Measurements from ENCODE around the gene CHST11.

CHST11 gene

DNA sequence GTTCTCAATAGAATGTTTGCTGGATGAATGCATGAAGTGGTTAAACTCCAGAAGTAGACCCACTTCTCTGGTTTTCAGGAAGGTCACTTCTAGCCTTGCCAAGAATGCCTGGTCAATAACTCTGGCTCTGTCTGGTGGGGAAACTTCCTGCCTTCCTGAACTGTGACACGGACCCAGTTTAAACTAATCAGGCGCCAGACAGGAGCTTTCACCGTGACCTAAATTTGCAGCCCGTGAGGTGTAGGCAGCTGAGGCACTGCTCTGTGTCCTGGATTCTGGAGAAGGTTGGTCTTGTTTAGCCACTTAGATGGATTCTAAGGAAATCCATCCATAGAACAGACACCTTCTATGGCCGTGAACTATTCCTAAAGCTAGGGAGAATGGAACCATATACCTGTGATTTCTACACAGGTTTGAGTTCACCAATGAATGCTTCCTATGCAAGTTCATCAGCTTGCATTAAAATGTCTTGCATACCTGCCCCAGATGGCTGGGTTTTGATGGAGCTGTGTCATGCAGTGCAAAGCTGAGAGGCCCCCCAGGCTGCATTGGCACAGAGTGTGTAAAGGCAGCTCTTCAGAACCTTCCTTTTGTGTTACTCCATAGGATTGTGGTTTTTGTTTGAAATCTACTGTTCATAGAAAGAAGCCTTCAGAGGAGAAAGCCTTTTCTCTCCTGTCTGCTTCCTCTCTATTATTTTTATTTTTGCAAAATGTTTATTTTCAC is 4.4 kb downstream of the CHST11 start:
- no peak for DNase-seq

DNA sequence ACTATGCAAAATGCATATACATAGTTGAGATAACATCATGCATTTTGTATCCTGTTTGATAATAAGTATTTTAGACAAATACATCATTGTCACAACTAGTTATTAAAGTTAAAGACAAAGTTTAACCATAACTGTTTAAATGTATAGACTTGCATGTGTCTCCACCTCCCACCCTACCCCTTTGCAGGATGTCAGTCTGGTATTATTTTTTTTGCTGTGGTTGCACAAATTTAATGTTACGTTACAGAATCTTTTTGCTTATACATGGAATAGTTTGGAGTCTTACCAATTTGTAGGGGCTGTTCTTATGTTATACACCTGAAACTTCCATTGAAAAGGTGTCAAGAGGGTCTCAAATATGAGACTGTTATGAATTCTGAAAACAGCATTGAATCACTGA is 5.6 kb downstream of the CHST11 start:
- DNase-seq = no peak

DNA sequence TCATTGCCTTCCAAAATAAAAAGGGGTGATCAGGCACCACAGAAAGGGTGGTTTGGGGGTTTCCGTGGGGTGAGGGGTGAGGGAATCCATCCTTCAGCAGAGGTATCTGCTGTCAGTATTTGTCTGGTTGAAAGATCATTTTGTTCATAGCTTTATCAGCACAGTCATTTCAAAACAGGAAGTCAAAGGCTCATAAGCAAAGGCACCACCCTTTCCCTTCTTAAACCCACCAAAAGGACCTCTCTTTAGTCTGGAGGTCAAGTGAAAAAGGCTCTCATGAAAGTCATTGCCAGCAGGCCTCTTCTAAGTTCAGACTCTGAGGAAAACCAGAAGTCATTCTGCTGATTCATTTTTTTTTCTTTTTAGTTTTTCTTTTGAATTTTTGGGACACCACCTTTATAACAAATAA is 6.2 kb downstream of the CHST11 start:
- DNase-seq = no peak

DNA sequence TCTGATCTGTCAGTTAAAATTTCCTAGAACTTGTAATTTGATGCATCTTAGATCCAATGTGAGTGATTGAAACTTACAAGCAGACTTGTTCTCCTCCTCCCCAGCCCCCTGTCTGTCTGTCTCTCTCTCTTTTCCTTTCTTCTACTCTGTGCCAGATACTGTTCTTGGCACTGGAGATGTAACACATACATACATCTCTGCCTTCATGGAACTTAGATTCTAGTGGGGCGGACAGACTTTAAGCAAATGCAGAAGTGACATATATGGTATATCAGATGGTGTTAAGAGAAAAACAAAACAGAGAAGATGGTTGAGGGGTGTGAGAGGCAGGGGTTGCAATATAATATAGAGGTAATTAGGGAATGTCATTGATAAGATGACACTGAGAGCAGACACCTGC is 6.6 kb downstream of the CHST11 start:
- no peak for DNase-seq

DNA sequence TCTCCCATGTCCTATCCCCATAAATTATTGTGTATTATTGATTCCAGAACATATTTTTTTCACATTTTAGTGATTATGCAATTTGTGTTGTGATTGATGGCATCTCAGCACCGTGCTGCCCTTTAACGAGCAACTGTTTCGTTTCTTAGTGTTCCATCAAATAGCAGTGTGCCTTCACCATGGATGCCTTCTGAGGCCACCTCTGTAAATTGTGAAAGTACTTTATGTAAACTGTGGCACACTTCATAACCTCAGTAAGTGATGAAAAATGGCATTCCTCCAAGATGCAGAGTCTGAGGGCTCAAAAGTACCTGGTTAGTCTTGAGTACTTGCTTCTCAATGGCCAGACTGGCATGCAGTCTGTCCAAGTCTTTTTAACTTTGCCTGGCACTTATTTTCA is 8.2 kb downstream of the CHST11 start:
- no peak for DNase-seq

DNA sequence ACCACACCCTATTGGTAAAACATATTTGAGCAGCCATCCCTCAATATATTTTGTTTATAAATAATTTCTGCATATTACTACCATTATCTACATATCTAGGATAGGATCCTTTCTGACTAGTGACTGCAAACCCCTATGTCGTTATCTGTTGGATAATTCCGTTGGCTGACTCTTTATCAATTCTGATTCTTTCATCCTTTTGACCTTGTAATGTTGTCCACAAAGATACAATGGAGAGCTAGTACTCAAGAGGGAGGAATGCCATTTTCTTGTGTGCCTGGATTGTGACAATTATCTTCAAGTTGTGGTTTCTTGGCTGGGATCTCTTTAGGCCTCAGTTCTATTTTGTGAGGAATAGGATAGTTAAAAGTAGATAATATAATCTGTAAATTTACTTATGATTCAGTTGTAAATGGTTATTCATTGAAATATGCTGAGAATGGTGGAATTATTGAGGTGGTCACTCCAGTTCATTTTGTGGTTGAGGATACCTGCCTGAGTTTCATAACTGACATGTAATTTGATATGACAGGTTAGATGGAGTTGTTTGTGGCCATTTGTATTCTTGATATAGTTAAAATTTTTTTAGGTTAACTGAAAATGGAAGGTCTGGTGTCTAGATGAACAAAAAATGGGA is 10.1 kb downstream of the CHST11 start:
- no peak for DNase-seq

DNA sequence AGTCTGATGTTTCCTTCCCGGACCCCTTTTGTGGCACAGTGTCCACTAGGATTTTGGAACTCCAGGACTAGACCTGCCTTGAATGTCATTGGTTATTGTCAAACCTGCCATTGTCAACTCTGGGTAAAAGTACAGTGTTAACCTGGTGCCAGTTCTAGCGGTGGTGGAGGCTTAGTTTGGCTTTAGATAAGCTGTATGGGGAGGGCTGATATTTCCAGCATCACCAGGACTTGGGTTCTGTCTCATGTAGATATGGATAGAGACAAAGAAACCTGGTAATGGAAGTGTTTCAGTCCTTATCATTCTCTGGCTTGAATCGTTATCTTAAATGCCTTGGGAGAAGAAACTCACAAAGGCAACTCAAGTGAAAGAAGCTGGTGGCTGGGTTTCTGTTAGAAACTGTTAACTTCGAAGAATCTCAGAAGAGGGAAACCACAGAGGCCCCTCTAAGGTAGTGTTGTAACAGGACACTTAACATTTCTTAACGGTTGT is 10.6 kb downstream of the CHST11 start:
- no peak for DNase-seq

DNA sequence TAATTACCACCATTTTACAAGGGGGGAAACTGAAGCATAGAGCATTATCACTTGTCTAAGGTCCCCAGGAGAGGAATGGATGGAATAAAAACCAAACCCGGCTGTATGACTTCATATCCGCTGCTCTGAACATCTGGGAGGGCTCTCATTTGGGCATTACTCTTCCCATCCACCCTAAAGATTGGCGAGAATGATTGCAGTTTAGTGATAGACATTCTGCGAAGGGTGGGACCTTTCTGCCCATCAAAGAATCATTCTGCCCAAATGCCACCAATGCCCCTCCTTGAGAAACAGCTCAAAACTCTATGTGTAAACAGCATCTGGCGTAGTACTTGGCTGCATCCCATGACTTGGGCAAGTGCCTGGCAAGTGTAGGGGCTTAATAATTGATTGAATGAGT is 11.6 kb downstream of the CHST11 start:
- DNase-seq = no peak

DNA sequence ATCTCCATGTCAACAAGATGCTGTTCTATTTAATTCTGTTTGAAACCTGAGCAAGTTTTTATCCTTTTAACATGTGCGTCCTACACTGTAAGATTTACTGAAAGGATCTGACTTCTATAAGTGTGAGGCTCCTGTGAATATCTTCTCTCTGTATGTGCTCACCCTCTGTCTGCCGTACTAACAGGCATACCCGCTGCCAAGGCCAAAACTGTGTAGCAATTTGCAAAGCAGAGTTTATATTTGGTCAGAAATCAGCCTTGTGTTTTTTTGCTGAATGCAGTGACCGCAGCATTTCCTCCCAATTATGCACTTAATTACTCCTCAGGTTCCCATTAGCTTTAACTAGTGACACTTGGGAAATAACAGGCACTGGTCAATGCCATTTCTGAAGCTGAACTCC is 12.3 kb downstream of the CHST11 start:
- no peak for DNase-seq

DNA sequence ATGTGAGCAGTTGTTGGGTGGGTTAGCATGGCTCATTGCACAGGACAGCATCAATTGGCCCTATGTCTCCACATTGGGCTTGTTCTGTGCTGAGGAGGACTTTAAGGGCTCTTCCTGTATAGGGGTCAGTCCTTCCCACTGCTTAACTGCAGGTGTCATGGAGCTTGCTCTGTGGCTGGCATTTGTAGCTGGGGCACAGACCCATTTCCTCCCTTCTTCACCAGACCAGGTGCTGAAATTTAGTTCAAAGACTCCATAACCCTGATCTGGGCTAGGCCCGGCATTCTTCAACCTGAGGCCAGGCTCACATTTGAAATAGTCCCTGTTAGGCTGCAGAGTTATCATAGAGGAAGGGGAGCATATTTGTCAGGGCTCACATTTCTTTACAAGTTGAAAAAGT is 12.8 kb downstream of the CHST11 start:
- DNase-seq = no peak

DNA sequence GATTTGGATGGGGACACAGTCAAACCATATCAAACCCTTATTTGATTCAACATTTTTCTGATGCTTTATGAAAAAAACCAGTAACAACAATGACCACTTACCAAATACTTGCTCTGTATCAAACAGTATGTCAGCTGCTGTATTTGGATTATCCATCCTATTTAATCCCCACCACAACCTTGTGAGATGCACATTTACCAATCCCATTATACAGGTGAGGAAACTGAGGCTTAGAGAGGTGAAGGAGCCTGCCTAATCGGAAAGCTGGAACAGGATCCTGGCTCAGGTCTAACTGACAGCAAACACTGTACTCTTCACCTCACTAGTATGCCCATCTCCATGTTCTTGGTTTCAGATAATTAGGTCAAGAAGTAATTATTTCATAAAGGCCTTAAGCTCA is 13.8 kb downstream of the CHST11 start:
- DNase-seq = no peak

DNA sequence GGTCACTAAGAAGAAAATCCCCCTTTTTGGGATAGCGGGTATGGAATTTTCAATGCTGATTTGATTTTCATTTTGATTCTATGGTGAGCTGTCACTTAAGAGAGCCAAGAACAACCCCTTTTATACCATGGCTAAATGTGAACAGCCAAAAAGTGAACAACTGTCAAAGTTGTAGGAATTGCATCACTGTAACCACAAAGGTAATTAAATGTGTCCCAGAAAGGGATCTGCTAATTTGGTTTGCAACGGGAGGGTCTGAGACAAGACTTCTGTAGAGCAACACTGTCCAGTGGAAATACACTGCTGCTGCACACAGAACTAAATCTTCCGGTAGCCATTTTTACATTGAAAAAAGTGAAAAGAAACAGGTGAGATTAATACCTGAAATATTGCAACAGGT is 14.6 kb downstream of the CHST11 start:
- DNase-seq = no peak

DNA sequence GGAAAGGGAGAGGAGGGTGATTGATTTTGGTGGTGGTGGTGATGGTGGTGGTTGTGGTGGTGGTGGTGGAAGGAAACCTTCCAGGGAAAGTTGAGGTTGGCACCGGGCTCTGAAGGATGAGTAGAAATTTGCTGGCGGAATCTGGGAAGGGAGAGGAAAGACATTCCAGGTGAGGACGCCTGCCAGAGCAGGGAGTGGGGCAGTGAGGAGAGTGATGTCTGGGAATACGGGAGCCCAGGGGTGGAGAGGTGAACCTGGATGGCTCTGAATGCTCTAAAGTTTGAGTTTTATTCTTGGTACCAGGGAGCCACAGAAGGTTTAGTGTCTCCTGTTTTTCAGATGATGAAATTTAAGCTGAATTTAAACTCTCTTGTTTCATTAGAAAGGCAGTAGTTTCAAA is 16.0 kb downstream of the CHST11 start:
- no peak for DNase-seq

DNA sequence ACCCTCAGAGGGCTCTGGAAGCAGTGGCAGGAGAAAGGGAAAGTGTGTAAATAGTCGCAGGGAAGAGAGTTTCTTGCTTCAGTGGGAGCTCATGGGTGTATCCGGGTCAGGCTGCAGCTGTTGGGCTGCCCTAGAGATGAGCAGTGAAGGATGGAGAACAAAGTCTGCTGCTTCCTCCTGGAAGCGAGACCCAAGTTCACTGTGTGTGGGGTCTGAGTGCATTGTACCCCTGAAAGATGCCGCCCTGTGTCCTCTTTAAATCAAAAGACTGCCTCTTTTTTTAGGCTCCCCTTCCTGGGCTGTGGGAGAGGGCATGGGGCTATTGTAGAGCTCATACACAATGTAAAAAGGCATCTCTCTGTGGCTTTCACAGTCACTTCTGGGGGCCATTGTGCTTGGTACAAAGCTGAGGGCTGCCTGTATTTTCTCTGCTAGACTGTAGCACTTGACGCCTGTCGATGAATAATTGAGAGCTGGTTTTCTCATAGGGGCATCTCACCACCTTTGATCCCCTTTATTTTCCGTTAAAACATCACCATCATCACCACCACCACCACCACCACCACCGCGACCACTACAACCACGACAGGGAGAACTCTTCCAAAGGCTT is 16.7 kb downstream of the CHST11 start:
- no peak for DNase-seq

DNA sequence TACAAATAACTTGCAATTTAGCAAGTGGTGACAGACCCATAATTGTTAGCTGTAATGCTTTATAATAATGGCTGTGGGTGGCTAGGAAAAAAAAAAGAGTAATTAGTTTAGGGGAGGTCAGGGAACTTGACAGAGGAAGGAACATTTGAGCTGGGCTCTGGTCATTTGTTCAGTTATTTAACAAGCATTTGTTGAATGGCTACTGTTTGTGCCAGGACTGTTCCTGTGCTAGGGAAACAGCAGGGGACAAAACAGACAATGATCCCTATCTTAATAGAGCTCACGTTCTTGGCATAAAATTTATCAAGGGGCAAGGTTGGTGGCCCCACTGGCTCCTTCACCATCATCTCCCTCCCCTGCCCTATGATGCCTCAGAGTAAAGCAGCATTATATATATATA is 18.5 kb downstream of the CHST11 start:
- no peak for DNase-seq

DNA sequence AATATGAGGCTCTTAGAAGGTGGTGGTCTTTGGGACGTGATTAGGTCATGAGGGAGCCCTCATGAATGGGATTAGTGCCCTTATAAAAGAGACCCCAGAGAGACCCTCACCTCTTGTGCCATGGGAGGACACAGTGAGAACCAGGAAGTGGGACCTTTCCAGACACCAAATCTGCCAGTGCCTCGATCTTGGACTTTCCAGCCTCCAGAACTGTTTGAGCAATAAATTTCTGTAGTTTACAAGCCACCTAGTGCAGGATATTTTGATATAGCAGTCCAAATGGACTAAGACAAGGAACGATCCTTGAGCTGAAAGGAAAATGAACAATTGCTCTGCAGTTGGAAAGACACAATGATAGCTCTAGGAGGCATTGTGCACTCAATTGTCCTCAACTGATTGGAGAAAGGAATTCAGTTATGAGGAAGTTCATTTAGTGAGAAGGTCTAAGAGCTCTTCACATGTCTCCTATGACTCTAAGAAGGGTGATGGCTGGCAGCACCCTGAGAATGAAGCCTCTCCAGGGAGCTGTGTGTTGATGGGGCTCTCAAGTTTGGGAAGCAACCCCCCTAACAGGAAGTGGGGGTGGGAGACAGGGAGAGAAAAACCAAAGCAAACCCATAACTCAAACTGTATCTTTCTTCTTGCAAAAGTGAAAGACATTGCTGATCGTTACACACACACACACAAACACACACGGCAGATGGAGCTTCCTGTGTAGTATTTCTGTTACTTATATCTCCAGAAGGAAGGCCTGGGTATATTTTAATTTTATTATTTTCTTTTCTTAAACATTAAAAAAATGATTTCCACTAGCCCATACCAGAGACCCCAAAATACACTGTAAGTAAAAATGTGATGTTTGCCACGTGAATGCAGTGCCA is 21.0 kb downstream of the CHST11 start:
- DNase-seq = no peak

DNA sequence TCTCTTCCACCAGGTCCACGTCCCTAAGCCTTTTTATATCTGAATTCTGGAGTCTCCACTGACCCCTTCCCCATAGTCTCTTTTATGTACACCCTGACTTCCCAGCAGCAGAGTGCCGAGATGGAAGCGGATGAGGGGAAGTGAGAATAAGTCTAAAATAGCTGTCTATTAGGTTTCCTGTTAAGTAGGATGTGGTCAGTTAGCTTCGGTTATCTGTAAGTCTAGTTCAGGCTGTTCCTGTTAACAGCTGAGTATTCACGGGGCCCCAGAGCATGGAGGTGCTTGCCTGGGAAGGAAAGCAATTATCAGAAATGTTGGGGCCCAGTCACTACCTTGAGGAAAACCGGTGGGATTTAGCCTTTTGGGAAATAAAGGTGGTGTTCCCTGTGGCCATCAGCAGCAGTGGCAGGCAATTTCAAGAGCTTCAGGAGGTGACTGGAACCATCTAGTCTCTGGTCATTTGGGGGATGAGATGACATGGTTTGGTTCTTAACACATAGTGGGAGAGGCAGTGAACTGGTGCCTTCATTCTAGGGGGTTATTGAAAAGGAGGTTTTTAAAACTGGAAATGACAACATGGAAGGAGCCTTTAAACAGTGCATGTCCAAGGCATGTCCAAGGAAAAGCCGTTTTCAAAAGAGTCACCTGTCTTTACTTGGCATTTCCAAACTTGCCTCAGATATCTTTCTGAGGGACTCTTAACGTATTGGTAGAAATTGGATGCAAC is 21.8 kb downstream of the CHST11 start:
- no peak for DNase-seq

DNA sequence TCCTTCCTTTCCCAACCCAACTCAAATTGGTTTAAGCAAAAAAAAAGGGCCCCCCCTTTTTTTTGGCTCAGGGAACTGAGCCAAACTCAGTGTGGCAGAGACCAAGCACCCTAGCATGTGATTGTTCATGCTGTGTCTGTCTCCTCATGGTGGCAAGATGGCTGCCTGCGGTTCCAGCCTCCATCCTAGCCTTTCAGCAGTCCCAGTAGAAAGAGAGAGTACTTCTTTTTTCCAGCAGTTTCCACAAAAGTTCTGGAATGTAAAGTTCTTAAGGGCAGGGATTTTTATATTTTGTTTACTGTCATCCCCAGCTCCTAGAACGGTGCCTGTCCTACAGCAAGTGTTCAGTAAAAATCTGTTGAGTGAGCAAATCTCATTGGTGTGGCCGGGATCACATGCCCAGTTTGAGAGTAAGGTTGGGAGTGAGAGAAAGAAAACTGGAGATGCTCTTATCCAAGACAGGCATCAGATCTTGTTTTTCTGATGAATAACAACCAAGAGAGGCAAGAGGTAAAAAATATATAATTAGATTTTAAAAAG is 22.4 kb downstream of the CHST11 start:
- DNase-seq = no peak

DNA sequence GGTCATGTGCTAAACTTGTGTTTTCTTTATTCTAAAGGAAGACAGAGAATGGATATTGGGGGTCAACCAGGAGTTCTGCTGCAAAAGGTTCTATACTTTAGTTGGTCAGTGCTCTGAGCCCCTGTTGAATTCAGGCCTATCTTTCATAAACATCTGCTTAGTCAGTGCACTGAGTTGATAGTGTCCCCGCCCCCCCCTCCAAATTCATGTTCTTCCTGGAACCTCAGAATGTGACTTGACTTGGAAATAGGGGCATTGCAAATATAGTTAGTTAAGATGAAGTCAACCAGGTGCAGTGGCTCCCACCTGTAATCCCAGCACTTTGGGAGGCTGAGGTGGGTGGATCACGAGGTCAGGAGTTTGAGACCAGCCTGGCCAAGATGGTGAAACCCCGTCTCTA is 23.3 kb downstream of the CHST11 start:
- DNase-seq = no peak

DNA sequence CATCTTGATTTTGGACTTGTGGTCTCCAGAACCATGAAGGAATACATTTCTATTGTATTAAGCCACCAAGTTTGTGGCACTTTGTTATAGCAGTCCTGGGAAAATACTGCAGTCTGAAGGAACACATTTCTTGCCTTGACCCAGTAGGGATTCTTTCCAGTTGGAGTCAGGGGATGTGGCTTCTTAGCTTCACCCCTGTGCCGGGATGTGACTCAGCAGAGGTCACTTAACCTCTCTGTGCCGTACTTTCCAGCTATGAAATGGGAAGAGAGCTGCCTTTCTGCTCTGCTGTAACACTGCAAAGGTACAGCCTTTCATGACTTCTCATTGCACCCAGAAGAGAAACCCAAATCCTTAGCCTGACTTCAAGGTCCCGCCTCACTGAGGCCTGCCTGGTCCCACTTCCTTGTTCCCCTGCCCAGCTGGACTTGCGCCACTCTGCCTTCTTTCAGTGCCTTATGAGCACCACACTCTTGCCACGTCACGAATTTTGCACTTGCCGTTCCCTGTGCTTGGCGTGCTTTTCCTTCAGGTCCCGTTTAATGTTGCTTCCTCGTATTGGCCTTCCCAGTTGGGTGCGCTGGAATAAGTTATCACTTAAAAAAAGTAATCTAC is 24.2 kb downstream of the CHST11 start:
- DNase-seq = no peak

DNA sequence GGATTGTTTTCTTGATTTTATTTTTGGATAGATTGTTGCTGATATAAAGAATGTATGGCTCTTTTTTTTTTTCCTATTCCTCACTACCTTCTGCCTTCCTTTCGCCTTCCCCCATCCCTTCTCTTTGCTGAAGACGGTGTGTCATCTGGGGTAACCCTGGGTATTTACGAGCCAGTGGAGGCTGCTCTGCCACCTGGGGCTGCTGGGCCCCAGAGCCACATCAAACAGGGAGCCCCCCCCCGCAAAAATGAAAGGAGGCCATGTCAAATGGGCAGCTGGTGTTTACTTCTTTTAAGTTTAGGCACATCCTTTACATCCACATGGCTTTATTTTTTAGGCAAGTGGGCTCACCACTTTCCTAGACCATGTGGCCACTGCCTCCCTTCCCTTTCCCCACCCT is 25.4 kb downstream of the CHST11 start:
- DNase-seq = no peak

DNA sequence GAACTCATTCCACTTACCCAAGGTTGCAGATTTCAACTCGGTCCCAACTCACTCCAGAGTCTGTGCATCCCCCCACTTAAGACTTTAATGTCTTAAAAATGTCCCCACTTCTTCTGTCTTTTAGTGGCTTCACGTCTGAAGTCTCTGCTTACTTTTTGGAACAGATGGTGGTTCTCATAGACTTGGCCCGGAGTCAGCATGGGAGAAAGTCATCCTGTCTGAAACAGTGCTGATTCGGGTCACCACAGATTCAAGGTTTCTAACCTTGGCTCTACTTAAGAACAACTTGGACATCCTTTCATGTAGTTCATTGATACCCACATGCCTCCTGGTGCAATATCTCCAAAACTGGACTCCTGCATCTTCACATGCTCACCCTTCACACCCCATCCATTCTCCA is 26.0 kb downstream of the CHST11 start:
- DNase-seq = no peak
